HUES48 (cell line): ENCODE measurements around the gene TUBE1.

Experiments
- H3K27ac ChIP-seq: one replicate; pipeline ENCODE4 v1.7.0; 2013; ENCODE audit warnings: low read depth, low read length, inconsistent platforms
- H3K27me3 ChIP-seq: 2 replicates; pipeline ENCODE4 v1.6.1; 2013; ENCODE audit warnings: mild to moderate bottlenecking, low read length; ENCODE audit not compliant: control insufficient read depth, insufficient read depth
- H3K36me3 ChIP-seq: 2 replicates; pipeline ENCODE4 v1.6.1; 2013; ENCODE audit warnings: low read length; ENCODE audit not compliant: control insufficient read depth, insufficient read depth
- H3K4me1 ChIP-seq: 2 replicates; pipeline ENCODE4 v1.6.1; 2013; ENCODE audit warnings: mild to moderate bottlenecking, low read length; ENCODE audit not compliant: control insufficient read depth, insufficient read depth
- H3K4me3 ChIP-seq: 2 replicates; pipeline ENCODE4 v1.5.1; 2013; ENCODE audit warnings: mild to moderate bottlenecking, low read depth, low read length
- H3K9ac ChIP-seq: 2 replicates; pipeline ENCODE4 v1.6.1; 2013; ENCODE audit warnings: mild to moderate bottlenecking, low read depth, low read length, moderate library complexity
- H3K9me3 ChIP-seq: 2 replicates; pipeline ENCODE4 v1.6.1; 2013; ENCODE audit warnings: low read length; ENCODE audit not compliant: control insufficient read depth, insufficient read depth

Gene TUBE1

GRCh38 chr6:112036088-112036637 is 51.1 kb downstream of the TUBE1 start:
- H3K27me3 ChIP-seq = no peaks in the 10 kb centered on the region
- H3K27ac ChIP-seq = no peak overlapping the region
- no peak overlapping the region for H3K9ac ChIP-seq
- no peaks in the 10 kb centered on the region for H3K36me3 ChIP-seq
- no peak overlapping the region for H3K4me3 ChIP-seq
- H3K9me3 ChIP-seq = no peaks in the 10 kb centered on the region
- 0 out of 2 replicates have a peak, but pooled peaks cover 14% of the 10 kb centered on the region for H3K4me1 ChIP-seq

- Histone ChIP-seq H3K27ac (no peak overlapping the region), H3K36me3 (no peaks in the 10 kb centered on the region), H3K9me3 (no peaks in the 10 kb centered on the region), H3K4me1 (0 out of 2 replicates have a peak, but pooled peaks cover 12% of the 10 kb centered on the region), H3K9ac (no peak overlapping the region), H3K27me3 (no peaks in the 10 kb centered on the region), H3K4me3 (no peak overlapping the region)
These were observed 52.7 kb downstream of the TUBE1 start for GRCh38 chr6:112034616-112034995.

GRCh38 chr6:112033791-112034615 is 53.3 kb downstream of the TUBE1 start:
- H3K27me3 ChIP-seq = no peaks in the 10 kb centered on the region
- H3K36me3 ChIP-seq = no peaks in the 10 kb centered on the region

GRCh38 chr6:112032728-112033127 is 54.6 kb downstream of the TUBE1 start:
- Histone ChIP-seq H3K9me3 (no peaks in the 10 kb centered on the region), H3K27ac (no peak overlapping the region), H3K4me1 (0 out of 2 replicates have a peak, but pooled peaks cover 7% of the 10 kb centered on the region), H3K4me3 (no peak overlapping the region), H3K27me3 (no peaks in the 10 kb centered on the region), H3K9ac (no peak overlapping the region), H3K36me3 (no peaks in the 10 kb centered on the region)

More at GRCh38 chr6:112033791-112034615, 53.3 kb downstream of the TUBE1 start:
- Histone ChIP-seq H3K27ac (no peak overlapping the region), H3K4me3 (no peak overlapping the region), H3K4me1 (0 out of 2 replicates have a peak, but pooled peaks cover 12% of the 10 kb centered on the region), H3K9ac (no peak overlapping the region), H3K9me3 (no peaks in the 10 kb centered on the region)

GRCh38 chr6:112031960-112032359 is 55.3 kb downstream of the TUBE1 start:
- no peak overlapping the region for H3K27ac ChIP-seq
- no peak overlapping the region for H3K4me3 ChIP-seq
- H3K9me3 ChIP-seq = no peaks in the 10 kb centered on the region
- H3K4me1 ChIP-seq = 0 out of 2 replicates have a peak, but pooled peaks cover 7% of the 10 kb centered on the region
- H3K36me3 ChIP-seq = no peaks in the 10 kb centered on the region
- H3K9ac ChIP-seq = no peak overlapping the region
- H3K27me3 ChIP-seq = no peaks in the 10 kb centered on the region

- Histone ChIP-seq H3K4me1 (0 out of 2 replicates have a peak, but pooled peaks cover 7% of the 10 kb centered on the region), H3K27me3 (no peaks in the 10 kb centered on the region), H3K27ac (no peak overlapping the region), H3K9ac (no peak overlapping the region), H3K9me3 (no peaks in the 10 kb centered on the region), H3K4me3 (no peak overlapping the region), H3K36me3 (no peaks in the 10 kb centered on the region)
These were observed 56.2 kb downstream of the TUBE1 start for GRCh38 chr6:112030961-112031660.

GRCh38 chr6:112030206-112030960 is 56.9 kb downstream of the TUBE1 start:
- Histone ChIP-seq H3K27ac (no peak overlapping the region), H3K27me3 (no peaks in the 10 kb centered on the region), H3K4me1 (0 out of 2 replicates have a peak, but pooled peaks cover 7% of the 10 kb centered on the region), H3K36me3 (no peaks in the 10 kb centered on the region), H3K9ac (no peak overlapping the region), H3K4me3 (no peak overlapping the region), H3K9me3 (no peaks in the 10 kb centered on the region)

GRCh38 chr6:112029045-112029822 is 58.0 kb downstream of the TUBE1 start:
- Histone ChIP-seq H3K4me3 (no peak overlapping the region), H3K36me3 (no peaks in the 10 kb centered on the region), H3K27me3 (no peaks in the 10 kb centered on the region), H3K4me1 (0 out of 2 replicates have a peak, but pooled peaks cover 6% of the 10 kb centered on the region), H3K9ac (no peak overlapping the region), H3K9me3 (no peaks in the 10 kb centered on the region), H3K27ac (no peak overlapping the region)

GRCh38 chr6:112027942-112028674 is 59.2 kb downstream of the TUBE1 start:
- Histone ChIP-seq H3K27me3 (no peaks in the 10 kb centered on the region), H3K9me3 (no peaks in the 10 kb centered on the region), H3K36me3 (no peaks in the 10 kb centered on the region), H3K27ac (no peak overlapping the region), H3K4me3 (no peak overlapping the region), H3K4me1 (no peaks in the 10 kb centered on the region), H3K9ac (no peak overlapping the region)
